Effector memory CD8-positive, alpha-beta T cell (primary cell): ENCODE data around the gene PCID2.
A peak's percentile ranks its signal among the peaks of the same experiment; 100 is the strongest.

Experiments
- ATAC-seq: fragments of 150-1000 bp; cut with Tn5 transposase; replicated peaks from 2 replicates; pipeline ENCODE4 v1.10.0; 2021; ENCODE audit warnings: mild to moderate bottlenecking, moderate library complexity
- DNase-seq, 3 experiments: peaks; one replicate each; pipeline ENCODE4 v3.0.0; 2021
- H3K27ac Mint-ChIP-seq, 2 donors: one replicate each; pipeline ENCODE4 v1.8.0; 2022; ENCODE audit warnings: mild to moderate bottlenecking in 2 of 2, mixed read lengths in 2 of 2, moderate library complexity in 2 of 2
- H3K27me3 Mint-ChIP-seq, 2 donors: one replicate each; pipeline ENCODE4 v1.8.0; 2022; ENCODE audit warnings: mixed read lengths in 2 of 2
- H3K36me3 Mint-ChIP-seq: one replicate; pipeline ENCODE4 v1.8.0; 2022; ENCODE audit warnings: mild to moderate bottlenecking, moderate library complexity, mixed read lengths; ENCODE audit not compliant: insufficient read depth
- H3K4me1 Mint-ChIP-seq, 2 donors: one replicate each; pipeline ENCODE4 v1.8.0; 2022; ENCODE audit warnings: low read depth in 2 of 2, mixed read lengths in 2 of 2
- H3K4me3 Mint-ChIP-seq, 2 donors: one replicate each; pipeline ENCODE4 v1.8.0; 2022; ENCODE audit warnings: mild to moderate bottlenecking in 2 of 2, mixed read lengths in 2 of 2, moderate library complexity in 2 of 2
- H3K9me3 Mint-ChIP-seq, 2 donors: one replicate each; pipeline ENCODE4 v1.8.0; 2022; ENCODE audit warnings: mixed read lengths in 2 of 2

Gene PCID2

GRCh38 chr13:113151745-113152690, 56.5 kb downstream of the PCID2 start:
- Mint-ChIP-seq H3K9me3 (peaks cover 0 to 2% of the 10 kb centered on the region in 2 donors), H3K27ac (peak overlapping the region; percentile 20 to 63), H3K4me3 (peak overlapping the region; percentile 67 to 75), H3K36me3 (peaks cover 20% of the 10 kb centered on the region), H3K4me1 (peaks cover 10 to 13% of the 10 kb centered on the region in 2 donors), H3K27me3 (peaks cover 0 to 5% of the 10 kb centered on the region in 2 donors)
- DNase-seq (no peak), ATAC-seq (peak; percentile 14)

- Mint-ChIP-seq H3K9me3 (peaks cover 0 to 2% of the 10 kb centered on the region in 2 donors), H3K4me1 (peaks cover 10 to 13% of the 10 kb centered on the region in 2 donors), H3K36me3 (peaks cover 19% of the 10 kb centered on the region), H3K27me3 (peaks cover 0 to 17% of the 10 kb centered on the region in 2 donors), H3K4me3 (peak overlapping the region; percentile 25 to 35), H3K27ac (no peak overlapping the region)
- DNase-seq (no peak), ATAC-seq (no peak)
Measured at GRCh38 chr13:113150550-113151365, 57.7 kb downstream of the PCID2 start.

DNA sequence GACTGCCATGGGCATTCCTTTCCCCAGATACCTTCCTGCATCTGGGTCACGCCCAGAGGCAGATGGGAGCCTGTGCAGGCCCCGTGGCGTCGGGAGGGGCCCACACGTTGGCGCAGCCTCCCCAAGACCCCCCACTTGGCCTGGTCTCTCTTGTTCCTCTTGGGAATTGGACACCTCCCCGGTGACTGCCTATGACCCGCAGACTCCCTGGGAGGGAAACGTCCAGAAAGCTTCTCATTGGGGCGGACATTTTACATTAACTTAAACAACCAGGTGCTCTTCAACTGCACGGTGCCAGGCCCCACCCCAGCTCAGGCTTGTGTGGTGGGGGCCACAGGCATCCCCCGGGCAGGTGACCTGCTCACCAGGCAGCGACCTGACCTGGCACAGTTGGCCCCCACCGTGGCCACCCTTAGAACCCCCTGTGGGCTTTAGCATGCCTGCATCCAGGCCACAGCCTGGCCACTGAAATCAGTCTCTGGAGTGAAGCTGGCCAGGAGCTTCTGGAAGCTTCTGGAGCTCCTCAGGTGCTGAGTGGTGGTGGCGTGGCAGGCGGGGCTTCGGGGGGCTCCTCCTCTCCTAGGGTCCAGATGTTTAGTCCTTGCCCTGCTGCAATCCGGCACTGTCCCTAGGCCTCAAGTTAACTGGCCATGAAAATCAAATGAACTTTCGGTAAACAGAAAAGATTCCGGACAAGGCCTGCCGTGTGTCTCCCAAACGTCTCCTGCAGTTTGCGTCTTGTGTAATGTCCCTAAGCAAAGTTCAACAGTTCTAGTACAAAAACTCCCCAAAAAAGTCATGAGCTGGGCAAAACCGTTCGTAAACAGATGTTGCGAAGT, 58.5 kb downstream of the PCID2 start:
- peaks cover 10 to 11% of the 10 kb centered on the region in 2 donors for H3K4me1 Mint-ChIP-seq
- H3K9me3 Mint-ChIP-seq: no peaks in the 10 kb centered on the region
- no peak overlapping the region for H3K4me3 Mint-ChIP-seq
- ATAC-seq (no peak), DNase-seq (no peak)
- peaks cover 0 to 20% of the 10 kb centered on the region in 2 donors for H3K27me3 Mint-ChIP-seq
- H3K36me3 Mint-ChIP-seq: peaks cover 18% of the 10 kb centered on the region
- H3K27ac Mint-ChIP-seq: peak overlapping the region in 1 of 2 donors; percentile 44

DNA sequence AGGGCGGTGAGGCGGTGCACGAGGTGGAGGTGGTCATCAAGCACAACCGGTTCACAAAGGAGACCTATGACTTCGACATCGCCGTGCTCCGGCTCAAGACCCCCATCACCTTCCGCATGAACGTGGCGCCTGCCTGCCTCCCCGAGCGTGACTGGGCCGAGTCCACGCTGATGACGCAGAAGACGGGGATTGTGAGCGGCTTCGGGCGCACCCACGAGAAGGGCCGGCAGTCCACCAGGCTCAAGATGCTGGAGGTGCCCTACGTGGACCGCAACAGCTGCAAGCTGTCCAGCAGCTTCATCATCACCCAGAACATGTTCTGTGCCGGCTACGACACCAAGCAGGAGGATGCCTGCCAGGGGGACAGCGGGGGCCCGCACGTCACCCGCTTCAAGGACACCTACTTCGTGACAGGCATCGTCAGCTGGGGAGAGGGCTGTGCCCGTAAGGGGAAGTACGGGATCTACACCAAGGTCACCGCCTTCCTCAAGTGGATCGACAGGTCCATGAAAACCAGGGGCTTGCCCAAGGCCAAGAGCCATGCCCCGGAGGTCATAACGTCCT, 59.4 kb downstream of the PCID2 start:
- peak overlapping the region in 1 of 2 donors; percentile 44 for H3K27ac Mint-ChIP-seq
- H3K9me3 Mint-ChIP-seq: no peaks in the 10 kb centered on the region
- ATAC-seq (no peak), DNase-seq (no peak)
- H3K4me1 Mint-ChIP-seq: peaks cover 9 to 10% of the 10 kb centered on the region in 2 donors
- H3K4me3 Mint-ChIP-seq: no peak overlapping the region
- peaks cover 15% of the 10 kb centered on the region for H3K36me3 Mint-ChIP-seq
- H3K27me3 Mint-ChIP-seq: peaks cover 0 to 20% of the 10 kb centered on the region in 2 donors

GRCh38 chr13:113148407-113148806, 60.1 kb downstream of the PCID2 start:
- Mint-ChIP-seq H3K9me3 (no peaks in the 10 kb centered on the region), H3K4me1 (peaks cover 9 to 10% of the 10 kb centered on the region in 2 donors), H3K27me3 (peaks cover 0 to 20% of the 10 kb centered on the region in 2 donors), H3K4me3 (no peak overlapping the region), H3K27ac (peak overlapping the region in 1 of 2 donors; percentile 68), H3K36me3 (peaks cover 10% of the 10 kb centered on the region)
- ATAC-seq (no peak), DNase-seq (no peak)

DNA sequence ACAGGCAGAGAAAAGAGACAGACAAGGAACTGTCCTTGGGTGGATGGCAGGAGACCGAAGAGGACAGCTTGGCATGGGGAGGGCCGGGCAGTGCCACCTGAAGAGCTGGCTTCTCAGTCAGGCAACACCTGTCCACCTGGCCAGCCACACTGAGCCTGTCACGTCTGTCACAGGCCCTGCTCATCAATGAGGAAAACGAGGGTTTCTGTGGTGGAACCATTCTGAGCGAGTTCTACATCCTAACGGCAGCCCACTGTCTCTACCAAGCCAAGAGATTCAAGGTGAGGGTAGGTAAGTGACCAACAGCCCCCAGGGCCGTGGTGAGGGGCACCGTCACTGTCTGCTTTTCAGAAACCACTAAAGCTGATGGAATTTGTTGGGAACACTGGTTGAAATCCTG, 61.3 kb downstream of the PCID2 start:
- peaks cover 2 to 3% of the 10 kb centered on the region in 2 donors for H3K4me1 Mint-ChIP-seq
- H3K36me3 Mint-ChIP-seq: peaks cover 2% of the 10 kb centered on the region
- H3K9me3 Mint-ChIP-seq: no peaks in the 10 kb centered on the region
- H3K27ac Mint-ChIP-seq: peak overlapping the region in 1 of 2 donors; percentile 67
- ATAC-seq (no peak), DNase-seq (no peak)
- H3K27me3 Mint-ChIP-seq: peaks cover 0 to 20% of the 10 kb centered on the region in 2 donors
- H3K4me3 Mint-ChIP-seq: no peak overlapping the region

GRCh38 chr13:113146750-113147149, 61.7 kb downstream of the PCID2 start:
- H3K4me1 Mint-ChIP-seq: no peaks in the 10 kb centered on the region
- H3K9me3 Mint-ChIP-seq: no peaks in the 10 kb centered on the region
- H3K27ac Mint-ChIP-seq: peak overlapping the region in 1 of 2 donors; percentile 67
- no peak overlapping the region for H3K4me3 Mint-ChIP-seq
- ATAC-seq (no peak), DNase-seq (no peak)
- H3K27me3 Mint-ChIP-seq: peaks cover 0 to 20% of the 10 kb centered on the region in 2 donors
- no peaks in the 10 kb centered on the region for H3K36me3 Mint-ChIP-seq

DNA sequence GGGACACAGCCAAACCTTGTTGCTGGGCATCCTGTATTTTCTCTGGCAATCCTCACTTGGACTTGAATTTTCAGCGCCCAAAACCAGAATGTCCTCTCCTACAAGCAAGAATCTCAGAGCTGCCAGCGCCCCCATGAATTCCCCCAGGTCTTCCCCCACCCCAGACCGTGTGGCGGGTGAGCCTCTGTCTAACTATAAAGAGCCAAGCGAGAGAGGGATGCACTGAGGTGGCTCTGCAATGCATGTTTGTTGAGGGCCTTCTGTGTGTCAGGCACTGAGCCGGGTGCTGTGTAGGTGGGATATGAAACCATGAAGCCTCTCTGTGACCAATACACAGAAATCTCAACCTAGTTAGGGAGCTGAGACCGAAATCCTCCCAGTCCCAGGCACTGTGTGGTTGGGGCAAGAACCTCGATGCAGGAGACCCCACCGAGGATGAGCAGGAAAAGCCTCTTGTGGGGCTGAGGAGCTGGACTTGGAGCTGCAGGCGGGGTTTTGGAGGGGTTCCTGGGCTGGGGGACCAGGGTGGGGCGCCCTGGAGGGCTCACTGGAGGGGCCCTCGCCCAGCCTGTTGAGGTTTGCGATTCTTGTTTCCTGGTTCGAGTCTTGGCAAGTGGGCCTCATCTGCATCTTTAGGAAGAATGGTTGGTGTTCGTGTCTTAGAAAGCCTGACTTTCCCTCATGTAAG, 62.4 kb downstream of the PCID2 start:
- ATAC-seq (no peak), DNase-seq (no peak)
- H3K27me3 Mint-ChIP-seq: peaks cover 0 to 20% of the 10 kb centered on the region in 2 donors
- no peaks in the 10 kb centered on the region for H3K4me1 Mint-ChIP-seq
- H3K4me3 Mint-ChIP-seq: no peak overlapping the region
- H3K27ac Mint-ChIP-seq: no peak overlapping the region
- no peaks in the 10 kb centered on the region for H3K36me3 Mint-ChIP-seq
- no peaks in the 10 kb centered on the region for H3K9me3 Mint-ChIP-seq

GRCh38 chr13:113145496-113145895, 63.0 kb downstream of the PCID2 start:
- ATAC-seq (no peak), DNase-seq (no peak)
- no peak overlapping the region for H3K4me3 Mint-ChIP-seq
- no peak overlapping the region for H3K27ac Mint-ChIP-seq
- H3K9me3 Mint-ChIP-seq: no peaks in the 10 kb centered on the region
- no peaks in the 10 kb centered on the region for H3K4me1 Mint-ChIP-seq
- H3K36me3 Mint-ChIP-seq: no peaks in the 10 kb centered on the region
- peaks cover 0 to 20% of the 10 kb centered on the region in 2 donors for H3K27me3 Mint-ChIP-seq

- DNase-seq (no peak), ATAC-seq (no peak)
- Mint-ChIP-seq H3K36me3 (no peaks in the 10 kb centered on the region), H3K27me3 (peaks cover 0 to 20% of the 10 kb centered on the region in 2 donors), H3K9me3 (no peaks in the 10 kb centered on the region), H3K4me3 (no peak overlapping the region), H3K27ac (no peak overlapping the region), H3K4me1 (no peaks in the 10 kb centered on the region)
Measured at GRCh38 chr13:113144255-113144629, 64.2 kb downstream of the PCID2 start.

GRCh38 chr13:113143466-113144254, 64.8 kb downstream of the PCID2 start:
- no peaks in the 10 kb centered on the region for H3K4me1 Mint-ChIP-seq
- no peak for ATAC-seq

More at GRCh38 chr13:113143466-113144254, 64.8 kb downstream of the PCID2 start:
- no peak for DNase-seq
- H3K4me3 Mint-ChIP-seq: no peak overlapping the region
- H3K27me3 Mint-ChIP-seq: peaks cover 0 to 20% of the 10 kb centered on the region in 2 donors
- H3K27ac Mint-ChIP-seq: no peak overlapping the region
- H3K36me3 Mint-ChIP-seq: no peaks in the 10 kb centered on the region
- no peaks in the 10 kb centered on the region for H3K9me3 Mint-ChIP-seq
